Measurements from ENCODE around the gene FAM124B. TPM values are rescaled to one million over a fixed set of nuclear protein-coding genes. Genes with fewer than 3 reads are reported as not detected.

Gene FAM124B
- total RNA-seq, 4 donors from 2014 or later: 0.41 to 0.95 (median 0.60) TPM; not detected in 1

DNA sequence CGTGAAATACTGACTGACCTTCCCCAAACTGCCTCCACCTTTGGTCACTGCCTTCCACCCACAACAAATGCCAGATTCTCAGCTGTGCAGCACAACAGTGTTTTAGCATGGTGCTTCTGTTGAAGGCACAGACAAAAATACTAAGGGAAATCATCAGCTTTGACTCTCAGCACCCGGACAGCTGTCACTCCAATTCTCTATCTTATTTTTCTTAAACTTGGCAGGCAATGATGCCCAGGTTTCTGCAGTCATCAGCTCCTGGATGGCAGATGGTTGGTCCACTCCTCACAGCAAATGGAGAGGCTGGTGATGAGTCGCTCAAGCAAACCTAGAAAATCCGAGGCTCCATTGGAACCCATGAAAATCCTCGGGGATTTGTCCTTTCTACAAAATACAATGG, 2.9 kb upstream of the FAM124B start:
- 83 to 100% methylated on average over 2 to 5 of the region's 5 CpGs for WGBS, 2 donors (ENCODE audit: low coverage in 1 of 2)
- H3K4me3 ChIP-seq: no peak overlapping the region
- no peaks in the 10 kb centered on the region for H3K9me3 ChIP-seq
- TF ChIP-seq POLR2AphosphoS5 (IDR thresholded peaks at IDR 0.05) (no peak), EP300 (IDR thresholded peaks at IDR 0.05; ENCODE audit: low read depth) (no peak), POLR2A (IDR thresholded peaks at IDR 0.05) (no peak)
- TF ChIP-seq, protein P1, sequence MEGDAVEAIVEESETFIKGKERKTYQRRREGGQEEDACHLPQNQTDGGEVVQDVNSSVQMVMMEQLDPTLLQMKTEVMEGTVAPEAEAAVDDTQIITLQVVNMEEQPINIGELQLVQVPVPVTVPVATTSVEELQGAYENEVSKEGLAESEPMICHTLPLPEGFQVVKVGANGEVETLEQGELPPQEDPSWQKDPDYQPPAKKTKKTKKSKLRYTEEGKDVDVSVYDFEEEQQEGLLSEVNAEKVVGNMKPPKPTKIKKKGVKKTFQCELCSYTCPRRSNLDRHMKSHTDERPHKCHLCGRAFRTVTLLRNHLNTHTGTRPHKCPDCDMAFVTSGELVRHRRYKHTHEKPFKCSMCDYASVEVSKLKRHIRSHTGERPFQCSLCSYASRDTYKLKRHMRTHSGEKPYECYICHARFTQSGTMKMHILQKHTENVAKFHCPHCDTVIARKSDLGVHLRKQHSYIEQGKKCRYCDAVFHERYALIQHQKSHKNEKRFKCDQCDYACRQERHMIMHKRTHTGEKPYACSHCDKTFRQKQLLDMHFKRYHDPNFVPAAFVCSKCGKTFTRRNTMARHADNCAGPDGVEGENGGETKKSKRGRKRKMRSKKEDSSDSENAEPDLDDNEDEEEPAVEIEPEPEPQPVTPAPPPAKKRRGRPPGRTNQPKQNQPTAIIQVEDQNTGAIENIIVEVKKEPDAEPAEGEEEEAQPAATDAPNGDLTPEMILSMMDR (IDR thresholded peaks at IDR 0.05): no peak
- intact Hi-C loops (cut with DNase I; ENCODE audit: low total_unique reads): no loop called here
- no peak overlapping the region for H3K27ac ChIP-seq
- no peaks in the 10 kb centered on the region for H3K36me3 ChIP-seq
- DNase-seq: no peak
- no peaks in the 10 kb centered on the region for H3K27me3 ChIP-seq
- no peaks in the 10 kb centered on the region for H3K4me1 ChIP-seq
- in situ Hi-C loops (cut with MboI; ENCODE audit: low pct_ligation_motif_present in 1 of 4, low pct_unique_long_range_greater_than_20kb in 1 of 4, low sequenced_read_pairs in 3 of 4): no loop called here

DNA sequence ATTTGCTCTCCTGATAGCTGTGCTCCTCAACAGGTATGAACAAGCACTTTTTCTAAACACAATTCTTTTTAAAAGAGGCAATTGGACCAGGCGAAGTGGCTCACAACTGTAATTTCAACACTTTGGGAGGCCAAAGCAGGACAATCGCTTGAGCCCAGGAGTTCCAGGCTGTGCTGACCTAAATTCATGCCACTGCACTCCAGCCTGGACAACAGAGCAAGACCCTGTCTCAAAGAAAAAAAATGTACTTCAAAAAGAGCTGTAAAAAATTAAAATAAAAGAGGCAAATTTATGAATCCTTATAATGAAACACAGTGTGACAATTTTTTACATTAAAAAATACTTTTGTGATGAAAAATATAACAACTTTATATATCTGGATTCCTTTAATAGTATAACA, 1.8 kb upstream of the FAM124B start:
- intact Hi-C loops (cut with DNase I; ENCODE audit: low total_unique reads) (no loop called here), in situ Hi-C loops (cut with MboI; ENCODE audit: low pct_ligation_motif_present in 1 of 4, low pct_unique_long_range_greater_than_20kb in 1 of 4, low sequenced_read_pairs in 3 of 4) (no loop called here)
- Histone ChIP-seq H3K36me3 (no peaks in the 10 kb centered on the region), H3K27ac (no peak overlapping the region), H3K4me1 (no peaks in the 10 kb centered on the region), H3K9me3 (no peaks in the 10 kb centered on the region), H3K27me3 (no peaks in the 10 kb centered on the region), H3K4me3 (no peak overlapping the region)
- 90 to 96% methylated on average over 2 of the region's 2 CpGs for WGBS, 2 donors (ENCODE audit: low coverage in 1 of 2)
- DNase-seq: no peak
- TF ChIP-seq EP300 (IDR thresholded peaks at IDR 0.05; ENCODE audit: low read depth) (no peak), POLR2A (IDR thresholded peaks at IDR 0.05) (no peak), POLR2AphosphoS5 (IDR thresholded peaks at IDR 0.05) (no peak)
- TF ChIP-seq, protein P1 (IDR thresholded peaks at IDR 0.05): no peak

DNA sequence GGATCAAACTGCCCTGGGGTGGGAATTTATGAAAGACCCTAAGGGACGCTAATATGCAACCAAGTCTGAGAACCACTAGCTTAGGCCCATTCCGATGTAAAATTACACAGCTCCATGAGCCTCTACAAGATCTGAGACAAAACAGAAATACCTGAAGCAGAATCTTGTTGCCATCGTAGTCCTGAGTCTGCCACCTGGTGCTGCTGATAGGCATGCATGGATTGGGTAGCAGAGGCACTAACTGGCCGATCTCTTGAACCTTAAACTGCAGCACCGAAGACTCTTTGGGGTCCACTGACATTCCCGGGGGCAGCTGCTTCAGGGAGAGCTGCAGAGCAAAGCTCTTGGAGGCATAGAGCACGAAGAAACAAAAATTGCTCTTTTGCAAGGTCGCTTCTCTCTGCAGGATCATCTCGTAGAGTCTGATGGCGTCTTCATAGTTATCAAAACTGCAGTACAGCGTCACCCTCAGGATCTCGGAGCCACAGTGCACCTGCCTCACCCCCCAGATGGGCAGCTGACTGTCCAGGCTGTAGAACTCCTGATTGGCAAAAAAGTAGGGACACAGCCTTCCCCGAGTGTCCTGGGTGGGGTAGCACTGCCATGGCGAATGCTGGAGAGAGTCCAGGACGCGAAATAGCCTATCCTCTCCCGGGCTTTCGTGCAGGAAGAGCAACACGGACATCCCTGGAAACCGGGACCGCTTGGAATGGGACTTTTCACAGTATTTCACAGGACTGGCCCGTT, 848 bp downstream of the FAM124B start:
- Histone ChIP-seq H3K27ac (peak overlapping the region; percentile 42 to 49 (median 48)), H3K9me3 (no peaks in the 10 kb centered on the region), H3K4me1 (no peaks in the 10 kb centered on the region), H3K27me3 (no peaks in the 10 kb centered on the region), H3K36me3 (no peaks in the 10 kb centered on the region), H3K4me3 (peak overlapping the region in 2 of 4 donors; percentile 10 to 32)
- no peak for DNase-seq
- intact Hi-C loops (cut with DNase I; ENCODE audit: low total_unique reads): no loop called here
- 77 to 80% methylated on average over 7 to 22 of the region's 22 CpGs for WGBS, 2 donors (ENCODE audit: low coverage in 1 of 2)
- TF ChIP-seq, protein P1 (IDR thresholded peaks at IDR 0.05): no peak
- TF ChIP-seq EP300 (IDR thresholded peaks at IDR 0.05; ENCODE audit: low read depth) (no peak), POLR2A (IDR thresholded peaks at IDR 0.05) (no peak), POLR2AphosphoS5 (IDR thresholded peaks at IDR 0.05) (no peak)
- in situ Hi-C loops (cut with MboI; ENCODE audit: low pct_ligation_motif_present in 1 of 4, low pct_unique_long_range_greater_than_20kb in 1 of 4, low sequenced_read_pairs in 3 of 4): no loop called here

DNA sequence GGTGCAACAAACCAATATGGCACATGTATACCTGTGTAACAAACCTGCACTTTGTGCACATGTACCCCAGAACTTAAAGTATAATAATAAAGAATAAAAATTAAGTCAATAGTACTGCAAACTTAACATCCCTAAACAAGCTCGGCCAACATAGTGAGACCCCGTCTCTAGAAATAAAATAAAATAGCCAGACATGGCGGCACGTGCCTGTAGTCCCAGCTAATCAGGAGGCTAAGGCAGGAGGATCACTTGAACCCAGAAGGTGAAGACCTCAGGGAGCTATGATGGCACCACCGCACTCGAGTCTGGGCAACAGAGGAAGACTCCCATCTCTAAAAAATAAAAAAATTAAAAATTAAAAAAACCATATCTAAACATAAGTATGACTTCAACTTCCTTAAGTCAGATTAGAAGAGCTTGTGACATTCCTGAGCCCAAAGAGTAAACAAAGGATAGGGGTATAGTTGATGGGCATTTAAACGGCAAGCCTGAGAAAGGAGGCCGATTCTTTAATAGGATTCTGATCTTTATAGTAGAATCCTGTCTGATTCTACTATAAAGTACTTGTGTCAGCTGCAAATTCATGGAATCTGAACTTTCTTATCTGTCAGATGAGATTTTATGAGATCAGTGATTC, 1.6 kb downstream of the FAM124B start:
- in situ Hi-C loops (cut with MboI; ENCODE audit: low pct_ligation_motif_present in 1 of 4, low pct_unique_long_range_greater_than_20kb in 1 of 4, low sequenced_read_pairs in 3 of 4): no loop called here
- Histone ChIP-seq H3K27ac (no peak overlapping the region), H3K4me1 (no peaks in the 10 kb centered on the region), H3K27me3 (no peaks in the 10 kb centered on the region), H3K9me3 (no peaks in the 10 kb centered on the region), H3K36me3 (no peaks in the 10 kb centered on the region), H3K4me3 (no peak overlapping the region)
- WGBS, 2 donors (ENCODE audit: low coverage in 1 of 2): 76 to 83% methylated on average over 7 to 8 of the region's 8 CpGs
- intact Hi-C loops (cut with DNase I; ENCODE audit: low total_unique reads): no loop called here
- TF ChIP-seq POLR2A (IDR thresholded peaks at IDR 0.05) (no peak), POLR2AphosphoS5 (IDR thresholded peaks at IDR 0.05) (no peak), EP300 (IDR thresholded peaks at IDR 0.05; ENCODE audit: low read depth) (no peak)
- TF ChIP-seq, protein P1 (IDR thresholded peaks at IDR 0.05): no peak
- no peak for DNase-seq
